Neuronal stem cell (in vitro differentiated cells): ENCODE data around the gene PHAX.
"Not testable (repeated sequence)": the region's sequence is repeated elsewhere in the genome, so short reads cannot be mapped to it uniquely, and the experiment has no call there.

Experiments
- DNase-seq: peaks from one replicate; pipeline ENCODE4 v3.0.0-alpha.2; 2013; ENCODE audit warnings: low spot score
- H2AFZ ChIP-seq: one replicate; pipeline ENCODE4 v1.6.1; 2013; ENCODE audit warnings: mild to moderate bottlenecking, low read length, inconsistent platforms
- H2AK5ac ChIP-seq: 2 replicates; pipeline ENCODE4 v1.6.1; 2013; ENCODE audit warnings: low read depth, mild to moderate bottlenecking, inconsistent platforms, low read length, moderate library complexity, mixed read lengths
- H2BK120ac ChIP-seq: 2 replicates; pipeline ENCODE4 v1.6.1; 2013; ENCODE audit warnings: low read depth, mild to moderate bottlenecking, inconsistent platforms, low read length, moderate library complexity, mixed read lengths
- H2BK12ac ChIP-seq: one replicate; pipeline ENCODE4 v1.6.1; 2013; ENCODE audit warnings: low read length, inconsistent platforms
- H2BK15ac ChIP-seq: 2 replicates; pipeline ENCODE4 v1.6.1; 2013; ENCODE audit warnings: mild to moderate bottlenecking, low read length, inconsistent platforms, mixed read lengths
- H2BK5ac ChIP-seq: one replicate; pipeline ENCODE4 v1.6.1; 2013; ENCODE audit warnings: inconsistent platforms, mild to moderate bottlenecking, low read length, moderate library complexity
- H3K14ac ChIP-seq: one replicate; pipeline ENCODE4 v1.6.1; 2013; ENCODE audit warnings: low read length, inconsistent platforms
- H3K18ac ChIP-seq: 2 replicates; pipeline ENCODE4 v1.6.1; 2013; ENCODE audit warnings: low read length, inconsistent platforms
- H3K23ac ChIP-seq: 2 replicates; pipeline ENCODE4 v1.6.1; 2013; ENCODE audit warnings: low read depth, mild to moderate bottlenecking, mixed read lengths, low read length, inconsistent platforms; ENCODE audit not compliant: poor library complexity
- H3K27ac ChIP-seq: replicated peaks from 3 replicates; pipeline ENCODE4 v1.5.1; 2013; ENCODE audit warnings: low read length, inconsistent platforms
- H3K27me3 ChIP-seq, 3 experiments: 2 replicates each; pipeline ENCODE4 v1.6.1; 2013; ENCODE audit warnings: low read length in 3 of 3, mild to moderate bottlenecking in 2 of 3, inconsistent platforms in 1 of 3, low read depth in 1 of 3, mixed read lengths in 1 of 3, moderate library complexity in 1 of 3; ENCODE audit not compliant: control insufficient read depth in 3 of 3, insufficient read depth in 3 of 3
- H3K36me3 ChIP-seq, 2 donors: replicated peaks in 1 of 2; 2 replicates each; pipeline ENCODE4 v1.6.1; 2013; ENCODE audit warnings: low read length in 2 of 2; ENCODE audit not compliant: control insufficient read depth in 2 of 2, insufficient read depth in 2 of 2
- H3K4ac ChIP-seq: 2 replicates; pipeline ENCODE4 v1.6.1; 2013; ENCODE audit warnings: inconsistent platforms, mild to moderate bottlenecking, low read length, moderate library complexity
- H3K4me1 ChIP-seq, 2 donors: 1 replicate in 1 of 2; 2 replicates in 1 of 2; pipeline ENCODE4 v1.6.1; 2013; ENCODE audit warnings: low read length in 2 of 2, low read depth in 1 of 2; ENCODE audit not compliant: control insufficient read depth in 2 of 2, insufficient read depth in 1 of 2
- H3K4me2 ChIP-seq: one replicate; pipeline ENCODE4 v1.6.1; 2013; ENCODE audit warnings: mild to moderate bottlenecking, low read length, inconsistent platforms; ENCODE audit not compliant: insufficient read depth, poor library complexity, severe bottlenecking
- H3K4me3 ChIP-seq, 2 donors: 2 replicates each; pipeline ENCODE4 v1.5.1; 2013; ENCODE audit warnings: low read length in 2 of 2, mild to moderate bottlenecking in 2 of 2, inconsistent platforms in 1 of 2, moderate library complexity in 1 of 2
- H3K79me1 ChIP-seq: one replicate; pipeline ENCODE4 v1.6.1; 2013; ENCODE audit warnings: low read depth, mild to moderate bottlenecking, inconsistent platforms, low read length, moderate library complexity
- H3K9ac ChIP-seq: one replicate; pipeline ENCODE4 v1.6.1; 2013; ENCODE audit warnings: mild to moderate bottlenecking, low read depth, low read length, inconsistent platforms; ENCODE audit not compliant: poor library complexity
- H3K9me3 ChIP-seq, 2 donors: replicated peaks in 1 of 2; 2 replicates each; pipeline versions ENCODE3 to v1.6.1; 2013; ENCODE audit warnings: low read length in 2 of 2, mild to moderate bottlenecking in 2 of 2, inconsistent platforms in 1 of 2, low read depth in 1 of 2, mixed read lengths in 1 of 2, moderate library complexity in 1 of 2; ENCODE audit not compliant: control insufficient read depth in 2 of 2, insufficient read depth in 1 of 2
- H4K8ac ChIP-seq: one replicate; pipeline ENCODE4 v1.6.1; 2013; ENCODE audit warnings: low read depth, mild to moderate bottlenecking, inconsistent platforms, low read length, moderate library complexity
- H4K91ac ChIP-seq: one replicate; pipeline ENCODE4 v1.6.1; 2013; ENCODE audit warnings: low read length, low read depth, mild to moderate bottlenecking, inconsistent platforms; ENCODE audit not compliant: poor library complexity
- WGBS, 2 donors: extraction: QIAGEN DNeasy Blood & Tissue Kit; methylation state at CpG; one replicate each; pipeline ENCODE4 v1.1.7; 2013; ENCODE audit warnings: missing lambda C conversion rate in 2 of 2, mixed read lengths in 1 of 2; ENCODE audit not compliant: insufficient read length in 2 of 2, insufficient replicate concordance in 1 of 2; ENCODE audit errors: extremely low coverage in 2 of 2; 5-methylcytosine and 5-hydroxymethylcytosine counted together

PHAX gene

DNA sequence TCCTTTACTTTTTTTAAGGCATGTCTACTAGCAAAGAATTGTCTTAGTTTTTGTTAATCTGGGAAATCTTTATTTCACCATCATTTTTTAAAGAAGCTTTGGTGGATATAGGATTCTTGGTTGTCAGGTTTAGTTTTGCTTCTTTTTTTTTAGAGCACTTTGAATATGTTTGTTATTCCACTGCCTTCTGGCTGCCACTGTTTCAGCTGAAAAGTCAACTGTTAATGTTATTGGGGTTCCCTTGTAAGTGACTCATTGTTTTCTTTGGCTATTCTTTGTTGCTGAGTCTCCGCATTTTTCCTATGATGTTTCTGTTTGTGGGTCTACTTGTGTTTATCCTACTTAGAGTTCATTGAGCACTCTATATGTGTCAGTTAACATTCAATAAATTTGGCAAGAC is 44.4 kb downstream of the PHAX start:
- WGBS, 2 donors, result no CpG with 5 or more reads among the region's 1 CpG
- no peak overlapping the region for H2BK120ac ChIP-seq

GRCh38 chr5:126647071-126647470 is 46.3 kb downstream of the PHAX start:
- Histone ChIP-seq H3K4me1 (no peaks in the 10 kb centered on the region), H3K9ac (no peak overlapping the region), H2BK120ac (no peak overlapping the region), H3K4me2 (no peak overlapping the region), H3K9me3 (peaks cover 2 to 10% of the 10 kb centered on the region in 2 donors), H3K18ac (no peak overlapping the region), H2BK15ac (no peak overlapping the region), H4K91ac (no peak overlapping the region), H2AK5ac (no peak overlapping the region), H3K27ac (no peak overlapping the region), H3K27me3 (no peaks in the 10 kb centered on the region), H3K79me1 (no peaks in the 10 kb centered on the region), H3K36me3 (no peaks in the 10 kb centered on the region), H3K14ac (no peak overlapping the region), H2BK5ac (no peak overlapping the region), H2AFZ (no peak overlapping the region), H2BK12ac (no peak overlapping the region), H3K23ac (no peak overlapping the region), H3K4ac (no peak overlapping the region), H4K8ac (no peak overlapping the region), H3K4me3 (no peak overlapping the region)
- DNase-seq, result no peak

More for the DNA sequence above, 44.4 kb downstream of the PHAX start:
- Histone ChIP-seq H3K27me3 (no peaks in the 10 kb centered on the region), H2AFZ (no peak overlapping the region), H4K8ac (no peak overlapping the region), H3K79me1 (no peaks in the 10 kb centered on the region), H3K36me3 (no peaks in the 10 kb centered on the region), H3K27ac (no peak overlapping the region), H3K9me3 (peaks cover 2 to 10% of the 10 kb centered on the region in 2 donors), H2BK12ac (no peak overlapping the region), H3K4me1 (no peaks in the 10 kb centered on the region), H2BK15ac (no peak overlapping the region), H3K4me2 (no peak overlapping the region), H3K23ac (no peak overlapping the region), H3K14ac (no peak overlapping the region), H3K18ac (no peak overlapping the region), H4K91ac (no peak overlapping the region), H2BK5ac (no peak overlapping the region), H3K9ac (no peak overlapping the region), H2AK5ac (no peak overlapping the region), H3K4me3 (no peak overlapping the region), H3K4ac (no peak overlapping the region)
- no peak for DNase-seq

DNA sequence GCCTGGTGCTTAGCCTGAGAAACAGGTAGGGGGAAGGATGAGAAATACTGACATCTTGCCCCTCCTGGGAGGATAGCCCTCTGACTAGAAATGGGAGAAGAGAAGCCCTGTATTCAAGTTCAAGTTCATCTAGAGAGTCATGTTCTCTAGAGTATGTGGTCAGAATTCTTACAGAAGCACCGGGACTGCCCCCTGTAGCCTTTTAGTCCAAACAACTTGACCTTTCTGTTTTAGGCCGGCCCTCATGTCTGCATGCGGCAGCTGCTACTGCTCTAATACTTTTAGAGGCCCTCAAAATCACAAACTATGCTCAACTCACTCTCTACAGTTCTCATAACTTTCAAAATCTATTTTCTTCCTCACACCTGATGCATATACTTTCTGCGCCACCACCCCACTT is 47.7 kb downstream of the PHAX start:
- H3K18ac ChIP-seq, result no peak overlapping the region
- no peak overlapping the region for H3K4me3 ChIP-seq
- H3K4me2 ChIP-seq, result no peak overlapping the region
- no peak overlapping the region for H3K14ac ChIP-seq
- no peak overlapping the region for H3K4ac ChIP-seq
- no peaks in the 10 kb centered on the region for H3K4me1 ChIP-seq
- no peaks in the 10 kb centered on the region for H3K27me3 ChIP-seq
- peaks cover 2 to 10% of the 10 kb centered on the region in 2 donors for H3K9me3 ChIP-seq
- no peak overlapping the region for H3K27ac ChIP-seq
- H2BK5ac ChIP-seq, result no peak overlapping the region
- no peaks in the 10 kb centered on the region for H3K36me3 ChIP-seq
- no peak overlapping the region for H3K23ac ChIP-seq
- H4K8ac ChIP-seq, result no peak overlapping the region
- H4K91ac ChIP-seq, result no peak overlapping the region
- no peak overlapping the region for H2AFZ ChIP-seq
- no peak overlapping the region for H3K9ac ChIP-seq
- H3K79me1 ChIP-seq, result no peaks in the 10 kb centered on the region
- no peak overlapping the region for H2AK5ac ChIP-seq
- H2BK120ac ChIP-seq, result no peak overlapping the region
- no CpG with 5 or more reads among the region's 4 CpGs for WGBS, 2 donors
- H2BK12ac ChIP-seq, result no peak overlapping the region
- DNase-seq, result no peak
- H2BK15ac ChIP-seq, result no peak overlapping the region

GRCh38 chr5:126649057-126649456 is 48.3 kb downstream of the PHAX start:
- no CpG with 5 or more reads among the region's 7 CpGs for WGBS, 2 donors

More at GRCh38 chr5:126649057-126649456, 48.3 kb downstream of the PHAX start:
- not testable (repeated sequence) for H2AFZ ChIP-seq, H4K8ac ChIP-seq, H3K18ac ChIP-seq, H4K91ac ChIP-seq, H2BK12ac ChIP-seq, H2BK5ac ChIP-seq, H3K36me3 ChIP-seq, H3K23ac ChIP-seq, H3K9ac ChIP-seq, H2AK5ac ChIP-seq, H2BK15ac ChIP-seq, H2BK120ac ChIP-seq, H3K79me1 ChIP-seq, H3K27ac ChIP-seq, H3K4ac ChIP-seq, H3K27me3 ChIP-seq, H3K4me3 ChIP-seq, H3K4me1 ChIP-seq, DNase-seq, H3K14ac ChIP-seq, H3K4me2 ChIP-seq
- H3K9me3 ChIP-seq, result peaks cover 2 to 10% of the 10 kb centered on the region in 2 donors
